Measurements from ENCODE around the gene NR2E3.

NR2E3 gene

GRCh38 chr15:71810256-71811035 lies at the start of gene NR2E3:
Gene NR2E3 (plus strand): TSS chr15:71810554. CDS start chr15:71810744, 190 bp downstream.
- no peak for DNase-seq (ENCODE audit: low read depth)

- no peak for DNase-seq (ENCODE audit: low read depth)
Measured at GRCh38 chr15:71760852-71761251, 49.5 kb upstream of the NR2E3 start.

- no peak for DNase-seq (ENCODE audit: low read depth)
Measured at GRCh38 chr15:71761649-71762048, 48.7 kb upstream of the NR2E3 start.

- no peak for DNase-seq (ENCODE audit: low read depth)
Measured at GRCh38 chr15:71768184-71768583, 42.2 kb upstream of the NR2E3 start.

GRCh38 chr15:71773206-71773859 lies 37.0 kb upstream of the NR2E3 start:
- no peak for DNase-seq (ENCODE audit: low read depth)

GRCh38 chr15:71775856-71776255 lies 34.5 kb upstream of the NR2E3 start:
- DNase-seq (ENCODE audit: low read depth), result no peak

GRCh38 chr15:71776304-71776703 lies 34.0 kb upstream of the NR2E3 start:
- no peak for DNase-seq (ENCODE audit: low read depth)

GRCh38 chr15:71777216-71777943 lies 33.0 kb upstream of the NR2E3 start:
- DNase-seq (ENCODE audit: low read depth), result no peak

GRCh38 chr15:71779073-71779797 lies 31.1 kb upstream of the NR2E3 start:
- DNase-seq (ENCODE audit: low read depth), result no peak

- no peak for DNase-seq (ENCODE audit: low read depth)
Measured at GRCh38 chr15:71780115-71780976, 30.0 kb upstream of the NR2E3 start.

- DNase-seq (ENCODE audit: low read depth), result no peak
Measured at GRCh38 chr15:71781179-71781964, 29.0 kb upstream of the NR2E3 start.

- no peak for DNase-seq (ENCODE audit: low read depth)
Measured at GRCh38 chr15:71781965-71782265, 28.4 kb upstream of the NR2E3 start.

GRCh38 chr15:71782422-71783165 lies 27.8 kb upstream of the NR2E3 start:
- no peak for DNase-seq (ENCODE audit: low read depth)

- DNase-seq (ENCODE audit: low read depth), result no peak
Measured at GRCh38 chr15:71784719-71785118, 25.6 kb upstream of the NR2E3 start.

- DNase-seq (ENCODE audit: low read depth), result no peak
Measured at GRCh38 chr15:71785996-71786395, 24.4 kb upstream of the NR2E3 start.

GRCh38 chr15:71786673-71787072 lies 23.7 kb upstream of the NR2E3 start:
- no peak for DNase-seq (ENCODE audit: low read depth)

GRCh38 chr15:71788646-71789579 lies 21.4 kb upstream of the NR2E3 start:
- no peak for DNase-seq (ENCODE audit: low read depth)

GRCh38 chr15:71789616-71790015 lies 20.7 kb upstream of the NR2E3 start:
- no peak for DNase-seq (ENCODE audit: low read depth)

GRCh38 chr15:71790081-71790480 lies 20.3 kb upstream of the NR2E3 start:
- DNase-seq (ENCODE audit: low read depth), result no peak

Data from T-helper 22 cell (primary cell).